Measurements from ENCODE around the gene SNRK.

SNRK gene

GRCh38 chr3:43304126-43304525 is 17.8 kb downstream of the SNRK start:
- Histone ChIP-seq H2AFZ (ENCODE audit: low read depth) (no peak overlapping the region), H3K36me3 (ENCODE audit: insufficient read depth) (no peaks in the 10 kb centered on the region), H4K20me1 (ENCODE audit: insufficient read depth) (no peaks in the 10 kb centered on the region), H3K27ac (no peak overlapping the region), H3K79me2 (ENCODE audit: insufficient read depth, low read depth) (no peaks in the 10 kb centered on the region), H3K9ac (no peak overlapping the region), H3K27me3 (ENCODE audit: insufficient read depth, low read depth) (no peaks in the 10 kb centered on the region), H3K4me1 (ENCODE audit: low read depth, poor library complexity, severe bottlenecking) (no peaks in the 10 kb centered on the region), H3K4me2 (no peak overlapping the region), H3K4me3 (IDR thresholded peaks at IDR 0.05; ENCODE audit: insufficient read depth, low read depth, low read length) (no peak overlapping the region)
- TF ChIP-seq, protein P1, sequence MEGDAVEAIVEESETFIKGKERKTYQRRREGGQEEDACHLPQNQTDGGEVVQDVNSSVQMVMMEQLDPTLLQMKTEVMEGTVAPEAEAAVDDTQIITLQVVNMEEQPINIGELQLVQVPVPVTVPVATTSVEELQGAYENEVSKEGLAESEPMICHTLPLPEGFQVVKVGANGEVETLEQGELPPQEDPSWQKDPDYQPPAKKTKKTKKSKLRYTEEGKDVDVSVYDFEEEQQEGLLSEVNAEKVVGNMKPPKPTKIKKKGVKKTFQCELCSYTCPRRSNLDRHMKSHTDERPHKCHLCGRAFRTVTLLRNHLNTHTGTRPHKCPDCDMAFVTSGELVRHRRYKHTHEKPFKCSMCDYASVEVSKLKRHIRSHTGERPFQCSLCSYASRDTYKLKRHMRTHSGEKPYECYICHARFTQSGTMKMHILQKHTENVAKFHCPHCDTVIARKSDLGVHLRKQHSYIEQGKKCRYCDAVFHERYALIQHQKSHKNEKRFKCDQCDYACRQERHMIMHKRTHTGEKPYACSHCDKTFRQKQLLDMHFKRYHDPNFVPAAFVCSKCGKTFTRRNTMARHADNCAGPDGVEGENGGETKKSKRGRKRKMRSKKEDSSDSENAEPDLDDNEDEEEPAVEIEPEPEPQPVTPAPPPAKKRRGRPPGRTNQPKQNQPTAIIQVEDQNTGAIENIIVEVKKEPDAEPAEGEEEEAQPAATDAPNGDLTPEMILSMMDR (conservative IDR thresholded peaks at IDR 0.05; ENCODE audit: low read depth, low read length) = no peak

- Histone ChIP-seq H3K27ac (no peak overlapping the region), H3K4me3 (IDR thresholded peaks at IDR 0.05; ENCODE audit: insufficient read depth, low read depth, low read length) (no peak overlapping the region), H3K36me3 (ENCODE audit: insufficient read depth) (no peaks in the 10 kb centered on the region), H3K79me2 (ENCODE audit: insufficient read depth, low read depth) (no peaks in the 10 kb centered on the region), H3K4me1 (ENCODE audit: low read depth, poor library complexity, severe bottlenecking) (no peaks in the 10 kb centered on the region), H3K4me2 (no peak overlapping the region), H3K9ac (no peak overlapping the region), H3K27me3 (ENCODE audit: insufficient read depth, low read depth) (no peaks in the 10 kb centered on the region), H4K20me1 (ENCODE audit: insufficient read depth) (no peaks in the 10 kb centered on the region), H2AFZ (ENCODE audit: low read depth) (no peak overlapping the region)
- TF ChIP-seq, protein P1 (conservative IDR thresholded peaks at IDR 0.05; ENCODE audit: low read depth, low read length) = no peak
These were observed 20.9 kb downstream of the SNRK start for GRCh38 chr3:43307226-43307625.

DNA sequence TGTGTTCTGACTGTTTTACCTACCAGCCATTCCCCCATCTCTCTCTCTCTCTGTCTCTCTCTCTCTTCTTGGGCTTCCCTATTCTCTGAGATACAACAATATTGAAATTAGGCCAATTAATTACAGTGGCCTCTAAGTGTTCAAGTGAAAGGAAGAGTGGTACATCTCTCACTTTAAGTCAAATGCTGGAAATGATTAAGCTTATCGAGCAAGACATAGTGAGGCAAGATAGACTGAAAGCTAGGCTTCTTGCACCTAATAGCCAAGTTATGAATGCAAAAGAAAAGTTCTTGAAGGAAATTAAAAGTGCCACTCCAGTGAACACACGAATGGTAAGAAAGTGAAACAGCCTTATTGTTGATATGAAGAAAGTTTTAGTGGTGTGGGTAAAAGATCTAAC is 21.3 kb downstream of the SNRK start:
- Histone ChIP-seq H3K27ac (no peak overlapping the region), H3K36me3 (ENCODE audit: insufficient read depth) (no peaks in the 10 kb centered on the region), H3K4me3 (IDR thresholded peaks at IDR 0.05; ENCODE audit: insufficient read depth, low read depth, low read length) (no peak overlapping the region), H4K20me1 (ENCODE audit: insufficient read depth) (no peaks in the 10 kb centered on the region), H3K4me2 (no peak overlapping the region), H3K9ac (no peak overlapping the region), H2AFZ (ENCODE audit: low read depth) (no peak overlapping the region), H3K4me1 (ENCODE audit: low read depth, poor library complexity, severe bottlenecking) (no peaks in the 10 kb centered on the region), H3K79me2 (ENCODE audit: insufficient read depth, low read depth) (no peaks in the 10 kb centered on the region), H3K27me3 (ENCODE audit: insufficient read depth, low read depth) (no peaks in the 10 kb centered on the region)
- TF ChIP-seq, protein P1 (conservative IDR thresholded peaks at IDR 0.05; ENCODE audit: low read depth, low read length) = no peak

DNA sequence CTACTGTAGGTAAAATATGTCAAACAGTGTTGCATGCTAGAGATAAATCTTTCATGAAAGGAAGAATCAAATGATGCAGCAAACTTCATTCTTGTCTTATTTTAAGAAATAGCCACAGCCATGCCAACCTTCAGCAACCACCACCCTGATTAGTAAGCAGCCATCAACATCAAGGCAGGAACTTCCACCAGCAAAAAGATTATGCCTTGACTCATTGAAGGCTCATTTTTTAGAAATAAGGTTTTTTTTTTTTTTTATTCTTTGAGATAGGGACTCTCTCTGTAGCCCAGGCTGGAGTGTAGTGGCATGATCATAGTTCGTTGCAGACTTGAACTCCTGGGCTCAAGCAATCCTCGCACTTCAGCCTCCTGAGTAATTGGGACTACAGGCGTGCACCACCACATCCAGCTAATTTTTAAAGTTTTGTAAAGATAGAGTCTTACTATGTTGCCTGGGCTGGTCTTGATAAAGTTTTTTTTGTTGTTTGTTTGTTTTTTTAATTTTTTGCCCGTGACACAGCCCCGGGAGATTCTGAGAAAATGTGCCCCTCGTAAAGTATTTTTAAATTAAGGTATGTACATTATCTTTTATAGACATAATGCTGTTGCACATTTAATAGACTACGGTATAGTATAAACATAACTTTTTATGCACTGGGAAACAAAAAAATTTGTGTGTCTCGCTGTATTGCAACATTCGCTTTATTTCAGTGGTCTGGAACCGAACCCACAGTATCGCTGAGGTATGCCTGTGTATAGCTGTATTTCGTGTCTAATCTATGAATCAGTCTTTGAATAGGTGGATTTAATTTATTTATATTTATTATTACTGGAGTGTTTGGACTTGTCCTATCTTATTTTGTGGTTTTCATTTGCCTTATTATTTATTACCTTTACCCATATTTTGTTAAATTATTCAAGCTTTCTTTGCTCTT is 23.3 kb downstream of the SNRK start:
- no peaks in the 10 kb centered on the region for H3K79me2 ChIP-seq (ENCODE audit: insufficient read depth, low read depth)
- H4K20me1 ChIP-seq (ENCODE audit: insufficient read depth) = no peaks in the 10 kb centered on the region
- no peaks in the 10 kb centered on the region for H3K36me3 ChIP-seq (ENCODE audit: insufficient read depth)
- H3K4me3 ChIP-seq (IDR thresholded peaks at IDR 0.05; ENCODE audit: insufficient read depth, low read depth, low read length) = no peak overlapping the region
- H3K27me3 ChIP-seq (ENCODE audit: insufficient read depth, low read depth) = no peaks in the 10 kb centered on the region
- TF ChIP-seq, protein P1 (conservative IDR thresholded peaks at IDR 0.05; ENCODE audit: low read depth, low read length) = no peak
- no peak overlapping the region for H3K4me2 ChIP-seq
- no peak overlapping the region for H3K9ac ChIP-seq
- H3K27ac ChIP-seq = no peak overlapping the region
- no peak overlapping the region for H2AFZ ChIP-seq (ENCODE audit: low read depth)
- no peaks in the 10 kb centered on the region for H3K4me1 ChIP-seq (ENCODE audit: low read depth, poor library complexity, severe bottlenecking)
